Measurements from ENCODE around the gene ENOPH1. TPM values are rescaled to one million over a fixed set of nuclear protein-coding genes. Genes with fewer than 3 reads are reported as not detected.

The ENOPH1 gene
- total RNA-seq, 1 donor from 2014 or later, result 35.6 TPM

DNA sequence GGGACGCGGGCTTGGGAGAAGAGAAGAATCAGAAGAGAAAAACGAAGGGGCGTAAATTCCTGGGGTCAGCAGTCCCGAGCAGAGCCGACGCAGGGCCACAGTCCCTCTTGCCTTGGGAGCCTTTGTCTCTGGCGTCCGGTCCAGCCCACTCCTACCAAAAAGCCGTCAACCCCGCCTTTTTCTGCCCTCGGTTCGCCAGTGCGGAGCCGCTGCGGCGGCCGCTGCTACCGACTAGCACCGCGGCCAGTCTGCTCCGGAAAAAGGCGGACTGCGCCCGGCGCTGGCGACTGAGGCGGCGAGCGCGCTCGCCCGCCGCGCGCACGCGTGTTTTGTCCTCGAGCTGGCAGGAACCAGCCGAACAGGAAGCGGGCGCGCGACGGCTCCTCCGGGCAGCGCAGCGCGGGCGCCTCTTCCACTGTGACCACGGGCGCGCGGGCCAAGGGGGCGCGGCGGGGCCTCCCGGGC lies 630 bp upstream of the ENOPH1 start:
- TF ChIP-seq, protein P1, sequence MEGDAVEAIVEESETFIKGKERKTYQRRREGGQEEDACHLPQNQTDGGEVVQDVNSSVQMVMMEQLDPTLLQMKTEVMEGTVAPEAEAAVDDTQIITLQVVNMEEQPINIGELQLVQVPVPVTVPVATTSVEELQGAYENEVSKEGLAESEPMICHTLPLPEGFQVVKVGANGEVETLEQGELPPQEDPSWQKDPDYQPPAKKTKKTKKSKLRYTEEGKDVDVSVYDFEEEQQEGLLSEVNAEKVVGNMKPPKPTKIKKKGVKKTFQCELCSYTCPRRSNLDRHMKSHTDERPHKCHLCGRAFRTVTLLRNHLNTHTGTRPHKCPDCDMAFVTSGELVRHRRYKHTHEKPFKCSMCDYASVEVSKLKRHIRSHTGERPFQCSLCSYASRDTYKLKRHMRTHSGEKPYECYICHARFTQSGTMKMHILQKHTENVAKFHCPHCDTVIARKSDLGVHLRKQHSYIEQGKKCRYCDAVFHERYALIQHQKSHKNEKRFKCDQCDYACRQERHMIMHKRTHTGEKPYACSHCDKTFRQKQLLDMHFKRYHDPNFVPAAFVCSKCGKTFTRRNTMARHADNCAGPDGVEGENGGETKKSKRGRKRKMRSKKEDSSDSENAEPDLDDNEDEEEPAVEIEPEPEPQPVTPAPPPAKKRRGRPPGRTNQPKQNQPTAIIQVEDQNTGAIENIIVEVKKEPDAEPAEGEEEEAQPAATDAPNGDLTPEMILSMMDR (conservative IDR thresholded peaks at IDR 0.05), result peak; percentile 2
- no peaks in the 10 kb centered on the region for H3K27me3 Mint-ChIP-seq
- peaks cover 51% of the 10 kb centered on the region for H3K36me3 Mint-ChIP-seq
- H3K4me3 Mint-ChIP-seq, result peak overlapping the region; percentile 99
- H3K9me3 Mint-ChIP-seq, result no peaks in the 10 kb centered on the region
- no peak for DNase-seq (ENCODE audit: extremely low spot score, unreplicated experiment)
- peaks cover 40% of the 10 kb centered on the region for H3K4me1 Mint-ChIP-seq (ENCODE audit: unreplicated experiment)
- peak overlapping the region; percentile 99 for H3K27ac Mint-ChIP-seq

DNA sequence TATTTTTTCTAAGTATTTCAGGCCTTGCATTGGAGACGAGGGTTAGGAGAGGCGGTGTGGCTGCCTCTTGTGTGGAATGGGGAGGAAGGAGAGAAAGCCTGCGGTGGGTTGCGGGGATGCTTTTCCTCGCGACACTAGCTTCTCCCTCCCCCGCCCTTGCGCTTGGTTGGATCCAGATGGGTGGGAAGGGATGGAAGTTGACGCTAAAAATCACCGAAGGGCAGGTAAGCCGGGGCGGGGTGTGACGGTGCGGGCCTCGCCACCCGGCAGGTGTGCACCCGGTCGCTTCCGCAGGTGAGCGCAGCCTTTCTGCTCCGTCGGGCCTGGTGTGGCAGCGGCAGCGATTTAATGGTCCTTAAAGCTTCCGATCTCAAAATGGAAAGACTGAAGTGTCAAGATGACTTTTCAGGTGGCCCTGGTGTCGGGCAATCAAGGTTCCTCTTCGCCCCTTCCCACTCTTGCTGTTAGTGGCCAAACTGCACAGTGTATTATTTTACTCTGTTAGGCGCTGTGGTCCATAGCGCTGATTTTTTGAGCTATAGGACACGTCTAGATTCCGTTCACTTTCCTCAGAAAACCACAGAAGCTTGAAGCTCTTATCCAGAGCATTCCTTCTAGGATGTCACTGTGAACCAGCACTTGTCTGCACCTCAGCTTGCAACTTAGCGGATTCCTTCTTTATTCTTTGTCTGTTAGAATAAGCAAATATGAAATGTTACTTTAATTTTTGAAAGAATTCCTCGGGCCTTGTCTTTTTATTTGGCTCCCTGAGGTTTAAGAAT lies 765 bp downstream of the ENOPH1 start:
- H3K9me3 Mint-ChIP-seq, result no peaks in the 10 kb centered on the region
- no peaks in the 10 kb centered on the region for H3K27me3 Mint-ChIP-seq
- H3K27ac Mint-ChIP-seq, result peak overlapping the region; percentile 95
- peak overlapping the region; percentile 99 for H3K4me3 Mint-ChIP-seq
- H3K36me3 Mint-ChIP-seq, result peaks cover 45% of the 10 kb centered on the region
- H3K4me1 Mint-ChIP-seq (ENCODE audit: unreplicated experiment), result peaks cover 38% of the 10 kb centered on the region
- TF ChIP-seq, protein P1 (conservative IDR thresholded peaks at IDR 0.05), result no peak
- no peak for DNase-seq (ENCODE audit: extremely low spot score, unreplicated experiment)

DNA sequence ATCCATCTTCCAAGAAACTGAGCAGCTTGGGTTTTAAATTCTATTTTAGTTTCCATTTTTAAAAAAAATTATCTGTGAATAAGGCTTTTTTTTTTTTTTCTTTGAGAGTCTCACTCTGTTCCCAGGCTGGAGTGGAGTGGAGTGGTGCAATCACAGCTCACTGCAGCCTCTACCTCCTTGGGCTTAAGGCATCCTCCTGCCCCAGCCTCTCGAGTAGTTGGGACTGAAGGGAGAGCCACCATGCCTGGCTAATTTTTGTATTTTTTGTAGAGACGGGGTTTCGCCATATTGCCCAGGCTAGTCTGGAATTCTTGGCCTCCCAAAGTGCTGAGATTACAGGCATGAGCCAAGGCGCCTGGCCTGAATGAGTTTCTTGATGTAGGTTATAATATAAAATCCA lies 1.4 kb downstream of the ENOPH1 start:
- TF ChIP-seq, protein P1 (conservative IDR thresholded peaks at IDR 0.05), result no peak
- Mint-ChIP-seq H3K36me3 (peaks cover 40% of the 10 kb centered on the region), H3K27me3 (no peaks in the 10 kb centered on the region), H3K4me1 (ENCODE audit: unreplicated experiment) (peaks cover 31% of the 10 kb centered on the region), H3K4me3 (peak overlapping the region; percentile 99), H3K9me3 (peaks cover 1% of the 10 kb centered on the region), H3K27ac (no peak overlapping the region)
- no peak for DNase-seq (ENCODE audit: extremely low spot score, unreplicated experiment)

DNA sequence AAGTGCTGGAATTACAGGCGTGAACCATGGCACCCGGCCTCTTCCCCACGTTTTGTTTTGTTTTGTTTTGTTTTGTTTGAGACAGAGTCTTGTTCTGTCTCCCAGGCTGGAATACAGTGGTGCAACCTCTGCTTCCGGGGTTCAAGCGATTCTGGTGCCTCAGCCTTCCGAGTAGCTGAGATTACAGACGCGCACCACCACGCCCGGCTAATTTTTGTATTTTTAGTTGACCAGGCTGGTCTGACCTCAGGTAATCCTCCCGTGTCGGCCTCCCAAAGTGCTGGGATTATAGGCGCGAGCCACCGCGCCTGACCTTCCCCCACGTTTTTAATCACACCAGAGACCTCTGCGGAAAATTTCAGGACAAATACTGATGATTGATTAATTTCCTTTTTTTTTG lies 2.2 kb downstream of the ENOPH1 start:
- Mint-ChIP-seq H3K27ac (no peak overlapping the region), H3K36me3 (peaks cover 40% of the 10 kb centered on the region), H3K4me1 (ENCODE audit: unreplicated experiment) (peaks cover 31% of the 10 kb centered on the region), H3K9me3 (peaks cover 6% of the 10 kb centered on the region), H3K27me3 (no peaks in the 10 kb centered on the region), H3K4me3 (peak overlapping the region; percentile 72)
- DNase-seq (ENCODE audit: extremely low spot score, unreplicated experiment), result no peak
- TF ChIP-seq, protein P1 (conservative IDR thresholded peaks at IDR 0.05), result no peak

DNA sequence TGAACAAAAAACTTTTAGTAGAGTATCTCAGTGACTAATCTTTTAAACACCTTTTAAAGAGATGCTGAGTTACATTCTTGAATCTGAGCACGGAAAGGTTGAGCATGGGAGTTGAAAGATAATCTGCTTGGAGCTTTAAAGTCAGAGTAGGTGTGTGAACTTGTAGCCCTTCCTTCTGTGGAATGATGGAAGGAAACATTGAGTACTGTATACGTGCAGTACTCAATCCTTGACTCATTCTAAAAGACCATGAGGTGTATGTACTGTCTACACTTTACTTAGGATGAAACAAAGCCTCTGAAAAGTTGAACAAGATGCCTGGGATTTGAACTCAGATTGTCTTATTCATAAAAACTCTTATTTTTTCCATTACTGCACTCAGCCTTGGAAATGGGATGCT lies 3.4 kb downstream of the ENOPH1 start:
- Mint-ChIP-seq H3K27me3 (no peaks in the 10 kb centered on the region), H3K27ac (no peak overlapping the region), H3K4me3 (peak overlapping the region; percentile 51), H3K36me3 (peaks cover 30% of the 10 kb centered on the region), H3K9me3 (peaks cover 6% of the 10 kb centered on the region), H3K4me1 (ENCODE audit: unreplicated experiment) (peaks cover 34% of the 10 kb centered on the region)
- TF ChIP-seq, protein P1 (conservative IDR thresholded peaks at IDR 0.05), result no peak
- no peak for DNase-seq (ENCODE audit: extremely low spot score, unreplicated experiment)

Data from type B pancreatic cell (in vitro differentiated cells).